IPS-11a (cell line): ENCODE measurements around the gene WDR91.

Experiments used
- H3K4me3 ChIP-seq: one replicate; pipeline ENCODE4 v1.5.1; 2013; ENCODE audit warnings: low read depth, low read length, control low read depth

The WDR91 gene

GRCh38 chr7:135211179-135211945, at the start of gene WDR91:
Gene WDR91, minus strand, starts transcription at chr7:135211526. Its CDS starts 24 bp downstream, at chr7:135211502.
- peak within 1 kb of the TSS; percentile 81 for H3K4me3 ChIP-seq

- H3K4me3 ChIP-seq, result no peak overlapping the region
Observed at GRCh38 chr7:135260470-135260869, 49.1 kb upstream of the WDR91 start.

DNA sequence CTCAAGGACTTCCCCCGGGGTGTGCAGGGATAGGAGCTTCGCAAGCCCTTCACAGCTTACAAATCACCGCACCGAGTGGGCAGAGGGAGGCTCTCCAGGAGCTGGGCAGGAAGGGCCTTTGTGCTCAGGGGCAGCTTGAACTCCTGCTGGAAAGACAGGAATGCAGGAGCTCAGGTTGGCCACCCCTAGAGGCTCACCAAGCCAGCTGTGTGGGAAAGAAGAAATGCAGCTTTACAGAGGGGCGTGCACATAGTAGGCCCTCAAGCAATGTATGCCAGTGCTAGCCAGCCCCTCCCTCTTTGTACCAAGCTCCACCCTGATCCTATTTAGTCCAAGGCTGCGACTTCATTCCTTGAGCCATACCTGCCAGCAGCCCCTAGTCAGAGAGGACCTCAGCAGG, 48.4 kb upstream of the WDR91 start:
- no peak overlapping the region for H3K4me3 ChIP-seq

- no peak overlapping the region for H3K4me3 ChIP-seq
Observed at GRCh38 chr7:135258585-135258984, 47.3 kb upstream of the WDR91 start.

DNA sequence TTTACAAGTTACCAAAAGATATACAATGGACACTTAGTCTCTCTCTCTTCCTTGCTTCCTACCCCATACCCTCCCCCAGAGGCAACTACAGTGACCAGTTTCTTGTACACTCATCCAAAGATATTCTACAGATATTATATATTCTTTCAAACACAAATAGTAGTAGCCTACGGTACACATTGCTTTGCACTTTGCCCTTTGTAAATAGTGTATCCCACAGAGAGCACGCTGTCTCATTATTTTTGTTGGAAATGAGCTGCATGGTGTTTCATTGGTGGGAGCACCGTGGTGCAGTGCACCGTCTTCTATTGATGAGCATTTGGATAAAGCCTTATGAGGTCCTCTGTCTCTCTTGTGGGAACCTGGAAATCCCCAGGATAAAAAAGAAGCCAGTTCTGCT, 46.5 kb upstream of the WDR91 start:
- H3K4me3 ChIP-seq, result no peak overlapping the region

- no peak overlapping the region for H3K4me3 ChIP-seq
Observed at GRCh38 chr7:135253851-135254771, 42.8 kb upstream of the WDR91 start.

DNA sequence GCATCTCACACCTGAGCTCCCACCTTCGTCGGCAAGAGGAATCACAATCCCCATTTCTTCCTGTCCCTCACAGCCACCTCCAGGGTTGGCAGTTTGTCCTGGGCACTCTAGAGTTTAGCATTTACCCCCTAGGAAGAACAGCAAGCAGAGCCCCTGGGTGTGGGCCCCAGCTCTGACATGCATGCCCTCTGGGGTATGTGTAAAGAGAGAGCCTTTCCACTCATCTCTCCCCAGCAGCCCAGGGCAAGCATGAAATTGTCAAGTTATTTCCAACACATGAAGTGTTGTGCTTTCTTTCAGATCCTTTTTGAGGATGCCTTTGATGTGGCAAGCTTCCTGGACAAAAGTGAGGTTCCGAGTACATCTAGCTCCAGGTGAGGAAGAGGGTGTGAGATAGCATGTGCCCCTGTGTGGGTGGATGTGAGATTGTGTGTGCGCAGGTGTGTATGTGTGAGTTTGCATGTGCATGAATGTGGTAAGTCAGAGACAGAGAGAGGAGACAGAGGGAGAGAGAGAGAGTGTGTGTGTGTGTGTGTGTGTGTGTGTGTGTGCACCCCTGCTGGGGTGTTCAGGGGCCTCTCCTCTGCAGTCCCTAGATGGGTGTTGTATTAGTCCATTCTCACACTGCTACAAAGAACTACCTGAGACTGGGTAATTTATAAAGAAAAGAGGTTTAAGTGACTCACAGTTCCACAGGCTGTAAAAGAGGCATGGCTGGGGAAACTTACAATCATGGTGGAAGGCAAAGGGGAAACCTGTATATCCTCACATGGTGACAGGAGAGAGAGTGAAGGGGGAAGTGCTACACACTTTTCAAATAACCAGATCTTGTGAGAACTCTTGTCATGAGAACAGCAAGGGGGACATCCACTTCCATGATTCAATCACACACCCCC, 40.4 kb upstream of the WDR91 start:
- no peak overlapping the region for H3K4me3 ChIP-seq

DNA sequence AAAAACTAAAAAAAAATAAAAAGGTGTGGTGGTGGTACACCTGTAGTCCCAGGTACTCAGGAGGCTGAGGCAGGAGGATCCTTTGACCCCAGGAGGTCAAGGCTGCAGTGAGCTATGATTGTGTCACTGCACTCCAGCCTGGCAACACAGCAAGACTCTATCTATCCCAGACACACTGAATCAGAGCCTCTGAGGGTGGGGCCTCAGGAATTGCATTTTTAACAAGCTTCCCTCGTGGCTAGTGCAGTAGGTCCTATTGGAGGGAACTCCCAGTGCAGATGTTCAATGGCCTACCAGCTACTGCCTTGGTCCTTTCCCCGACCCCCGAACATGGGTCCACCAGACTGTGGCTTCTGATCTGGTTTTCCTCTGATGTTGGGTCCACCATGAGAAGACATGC, 37.2 kb upstream of the WDR91 start:
- no peak overlapping the region for H3K4me3 ChIP-seq

- H3K4me3 ChIP-seq, result no peak overlapping the region
Observed at GRCh38 chr7:135247746-135248471, 36.6 kb upstream of the WDR91 start.

DNA sequence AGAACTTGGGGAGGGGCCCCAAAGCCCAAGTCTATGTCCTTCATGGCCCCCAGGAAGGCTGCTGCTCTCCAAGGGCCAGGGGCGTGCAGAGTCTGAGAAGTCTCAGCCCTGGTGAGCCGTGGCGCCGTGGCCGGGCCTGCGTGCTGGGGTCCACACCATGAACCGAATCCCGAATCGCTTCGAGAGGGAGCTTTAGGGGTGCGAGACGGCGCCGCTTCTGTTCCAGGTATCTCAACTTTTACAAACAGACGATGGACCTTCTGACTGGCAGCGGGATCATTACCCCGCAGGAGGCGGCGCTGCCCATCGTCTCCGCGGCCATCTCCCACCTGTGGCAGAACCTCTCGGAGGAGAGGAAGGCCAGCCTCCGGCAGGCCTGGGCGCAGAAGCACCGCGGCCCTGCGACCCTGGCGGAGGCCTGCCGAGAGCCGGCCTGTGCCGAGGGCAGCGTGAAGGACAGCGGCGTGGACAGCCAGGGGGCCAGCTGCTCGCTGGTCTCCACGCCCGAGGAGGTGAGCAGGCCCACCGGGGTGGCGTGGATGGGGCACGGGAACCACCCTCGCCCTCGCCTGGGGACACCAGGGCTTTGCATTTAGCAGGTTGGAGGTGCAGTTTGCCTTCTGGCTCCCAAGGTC, 35.0 kb upstream of the WDR91 start:
- no peak overlapping the region for H3K4me3 ChIP-seq

DNA sequence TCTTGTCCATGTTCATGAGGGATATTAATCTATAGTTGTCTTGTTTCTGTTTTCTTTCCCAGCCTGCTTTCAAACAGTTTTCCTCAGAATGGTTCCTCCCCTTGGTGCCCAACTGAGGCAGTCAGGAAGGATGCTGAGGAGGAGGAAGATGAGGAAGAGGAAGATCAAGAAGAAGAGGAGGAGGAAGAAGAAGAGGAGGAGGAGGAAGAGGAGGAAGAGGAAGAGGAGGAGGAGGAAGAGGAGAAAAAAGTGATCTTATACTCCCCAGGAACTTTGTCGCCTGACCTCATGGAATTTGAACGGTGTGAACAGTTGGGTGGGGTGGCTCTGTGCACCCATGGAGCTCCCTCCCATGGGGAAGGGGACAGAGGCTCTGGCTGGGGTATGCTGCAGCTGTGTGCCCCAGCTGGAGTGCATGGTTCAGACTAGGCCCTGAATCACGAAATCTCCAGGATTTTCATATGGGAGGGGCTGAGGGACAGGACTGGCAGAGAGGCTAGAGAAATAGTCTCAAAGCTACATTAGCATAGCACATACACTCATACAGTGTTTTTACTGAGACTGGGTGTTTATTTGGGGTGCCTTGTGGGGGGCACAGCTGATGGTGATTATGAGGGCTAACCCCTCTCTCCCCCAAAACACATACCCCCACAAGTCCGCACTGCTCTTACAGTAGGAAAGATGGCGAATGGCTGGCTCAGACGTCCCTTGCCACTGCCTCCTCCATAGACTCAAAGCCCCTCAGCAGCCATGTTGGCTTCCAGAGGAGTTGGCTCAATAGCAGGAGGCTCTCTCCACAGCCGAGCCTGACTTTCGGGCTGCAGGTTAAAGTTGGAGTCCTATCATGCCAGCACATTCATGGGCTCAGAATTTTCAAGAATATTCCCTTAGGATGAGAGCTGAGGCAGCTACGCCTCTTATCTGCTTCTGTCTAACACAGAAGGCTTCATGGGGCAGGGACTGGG, 34.2 kb upstream of the WDR91 start:
- no peak overlapping the region for H3K4me3 ChIP-seq

- no peak overlapping the region for H3K4me3 ChIP-seq
Observed at GRCh38 chr7:135242096-135242684, 30.9 kb upstream of the WDR91 start.

DNA sequence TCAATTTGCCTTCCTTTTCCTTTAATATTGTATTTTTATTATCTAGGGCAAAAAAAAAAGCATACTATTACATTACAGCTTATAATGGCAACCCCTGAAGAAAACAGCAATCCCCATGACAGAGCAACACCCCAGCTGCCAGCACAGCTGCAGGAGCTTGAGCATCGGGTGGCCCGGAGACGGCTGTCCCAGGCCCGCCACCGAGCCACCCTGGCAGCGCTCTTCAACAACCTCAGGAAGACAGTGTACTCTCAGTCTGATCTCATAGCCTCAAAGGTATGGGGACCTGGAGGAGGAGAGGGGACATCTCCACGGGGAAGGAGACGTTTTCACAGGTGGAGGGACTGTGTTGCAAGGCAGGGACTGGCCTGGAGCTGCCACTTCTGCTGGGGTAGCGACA, 29.1 kb upstream of the WDR91 start:
- H3K4me3 ChIP-seq, result no peak overlapping the region

DNA sequence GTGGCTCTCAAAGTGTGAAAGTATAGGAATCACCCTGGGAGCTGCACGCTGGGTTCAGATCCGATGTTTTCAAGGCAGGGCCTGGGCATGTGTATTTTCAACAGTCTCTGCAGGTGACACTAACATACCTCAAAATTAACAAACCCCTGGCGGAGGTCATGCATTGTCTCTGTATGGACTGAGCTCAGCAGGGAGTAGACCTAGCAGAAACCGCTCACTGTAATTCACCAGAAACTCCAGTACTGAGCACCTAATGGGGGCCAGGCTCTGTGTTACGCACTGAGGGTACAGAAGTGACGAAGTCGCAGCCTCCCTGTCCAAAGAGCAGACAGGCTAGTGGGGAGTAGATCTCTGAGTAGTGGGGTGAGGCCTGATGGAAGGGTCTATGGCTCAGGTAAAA, 27.9 kb upstream of the WDR91 start:
- no peak overlapping the region for H3K4me3 ChIP-seq

GRCh38 chr7:135238112-135238744, 26.9 kb upstream of the WDR91 start:
- no peak overlapping the region for H3K4me3 ChIP-seq

DNA sequence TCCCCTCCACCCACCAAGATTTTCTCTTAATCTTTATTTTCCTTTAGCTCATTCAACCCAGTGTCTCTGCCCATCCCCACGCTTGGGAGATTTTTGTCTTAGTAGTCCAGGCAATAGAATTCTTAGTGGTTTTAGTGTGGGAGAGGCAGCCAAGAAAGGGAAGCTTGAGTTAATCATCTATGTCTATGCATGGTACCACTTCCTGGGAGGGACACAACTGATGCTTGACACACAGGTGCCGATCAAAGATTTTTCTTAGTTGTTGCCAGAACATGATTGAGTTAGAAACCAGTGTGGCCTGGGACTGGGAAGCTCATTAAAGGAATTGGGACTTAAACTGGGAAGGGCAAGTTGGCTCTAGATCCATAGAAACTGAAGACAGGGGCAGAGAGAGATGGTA, 25.4 kb upstream of the WDR91 start:
- H3K4me3 ChIP-seq, result no peak overlapping the region

DNA sequence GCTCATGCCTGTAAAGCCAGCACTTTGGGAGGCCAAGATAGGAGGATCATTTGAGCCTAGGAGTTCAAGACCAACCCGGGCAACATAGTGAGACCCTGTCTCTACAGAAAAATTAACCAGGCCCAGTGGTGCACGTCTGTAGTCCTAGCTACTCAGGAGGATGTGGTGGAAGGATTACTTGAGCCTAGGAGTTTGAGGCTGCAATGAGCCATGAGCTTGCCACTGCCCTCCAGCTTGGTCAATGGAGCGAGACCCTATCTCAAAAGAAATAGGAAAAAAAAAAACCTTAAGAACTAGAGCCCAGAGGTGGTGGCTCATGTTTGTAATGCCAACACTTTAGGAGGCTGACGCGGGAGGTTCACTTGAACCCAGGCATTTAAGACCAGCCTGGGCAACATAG, 24.5 kb upstream of the WDR91 start:
- H3K4me3 ChIP-seq, result no peak overlapping the region

DNA sequence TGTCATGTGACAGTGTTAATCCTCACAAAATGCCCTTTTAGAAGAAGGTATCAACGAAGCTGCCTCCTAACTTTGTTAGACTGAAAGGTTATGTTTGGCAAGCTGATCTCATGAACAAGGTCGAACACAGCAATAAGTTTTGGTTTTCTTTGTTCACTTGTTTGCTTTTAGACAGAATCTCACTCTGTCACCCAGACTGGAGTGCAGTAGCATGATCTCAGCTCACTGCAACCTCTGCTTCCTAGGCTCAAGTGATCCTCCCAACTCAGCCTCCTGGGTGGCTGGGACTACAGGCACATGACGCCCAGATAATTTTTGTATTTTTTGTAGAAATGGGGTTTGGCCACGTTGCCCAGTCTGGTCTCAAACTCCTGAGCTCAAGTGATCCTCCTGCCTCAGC, 23.4 kb upstream of the WDR91 start:
- H3K4me3 ChIP-seq, result no peak overlapping the region
